ENCODE results near the gene TBX19. TPM values are rescaled to one million over a fixed set of nuclear protein-coding genes. Genes with fewer than 3 reads are reported as not detected.

Gene TBX19
- total RNA-seq, 4 donors from 2014 or later, result 0.54 to 2.9 (median 2.0) TPM

- TF ChIP-seq CTCF (IDR thresholded peaks at IDR 0.05) (no peak), POLR2A (IDR thresholded peaks at IDR 0.05) (no peak)
- Histone ChIP-seq H3K9me3 (no peaks in the 10 kb centered on the region), H3K27ac (no peak overlapping the region), H3K36me3 (no peaks in the 10 kb centered on the region), H3K4me3 (replicated peaks in 1 of 3) (no peak overlapping the region), H3K4me1 (no peaks in the 10 kb centered on the region), H3K27me3 (no peaks in the 10 kb centered on the region)
- intact Hi-C loops (cut with DNase I), result no loop called here
- 83 to 96% methylated on average over 1 of the region's 1 CpG for WGBS, 2 donors
- no peak for DNase-seq
Measured at GRCh38 chr1:168316142-168316541, 35.5 kb downstream of the TBX19 start.

GRCh38 chr1:168317309-168317708 lies 36.6 kb downstream of the TBX19 start:
- Histone ChIP-seq H3K27me3 (no peaks in the 10 kb centered on the region), H3K9me3 (no peaks in the 10 kb centered on the region), H3K27ac (no peak overlapping the region), H3K4me3 (replicated peaks in 1 of 3) (no peak overlapping the region), H3K36me3 (no peaks in the 10 kb centered on the region), H3K4me1 (no peaks in the 10 kb centered on the region)
- TF ChIP-seq CTCF (IDR thresholded peaks at IDR 0.05), result no peak
- no peak for TF ChIP-seq POLR2A (IDR thresholded peaks at IDR 0.05)
- intact Hi-C loops (cut with DNase I), result no loop called here
- no peak for DNase-seq
- WGBS, 2 donors, result 96 to 97% methylated on average over 4 of the region's 4 CpGs

- TF ChIP-seq CTCF (IDR thresholded peaks at IDR 0.05), result no peak
- TF ChIP-seq POLR2A (IDR thresholded peaks at IDR 0.05), result no peak
- Histone ChIP-seq H3K36me3 (no peaks in the 10 kb centered on the region), H3K27ac (no peak overlapping the region), H3K27me3 (no peaks in the 10 kb centered on the region), H3K9me3 (no peaks in the 10 kb centered on the region), H3K4me1 (no peaks in the 10 kb centered on the region), H3K4me3 (replicated peaks in 1 of 3) (no peak overlapping the region)
- DNase-seq, result no peak
- intact Hi-C loops (cut with DNase I), result no loop called here
- 72 to 76% methylated on average over 8 of the region's 8 CpGs for whole genome bisulfite sequencing, 2 donors
Measured at GRCh38 chr1:168319691-168320090, 39.0 kb downstream of the TBX19 start.

GRCh38 chr1:168320149-168320548 lies 39.5 kb downstream of the TBX19 start:
- DNase-seq, result no peak
- Histone ChIP-seq H3K27ac (no peak overlapping the region), H3K4me3 (replicated peaks in 1 of 3) (no peak overlapping the region), H3K4me1 (no peaks in the 10 kb centered on the region), H3K9me3 (no peaks in the 10 kb centered on the region), H3K36me3 (no peaks in the 10 kb centered on the region), H3K27me3 (no peaks in the 10 kb centered on the region)
- WGBS, 2 donors, result 77 to 90% methylated on average over 1 of the region's 1 CpG
- intact Hi-C loops (cut with DNase I), result no loop called here
- no peak for TF ChIP-seq CTCF (IDR thresholded peaks at IDR 0.05)
- no peak for TF ChIP-seq POLR2A (IDR thresholded peaks at IDR 0.05)

- no peak overlapping the region for H3K27ac ChIP-seq
Measured at GRCh38 chr1:168320800-168321450, 40.2 kb downstream of the TBX19 start.

More at GRCh38 chr1:168320800-168321450, 40.2 kb downstream of the TBX19 start:
- Histone ChIP-seq H3K9me3 (no peaks in the 10 kb centered on the region), H3K27me3 (no peaks in the 10 kb centered on the region), H3K36me3 (no peaks in the 10 kb centered on the region), H3K4me3 (replicated peaks in 1 of 3) (no peak overlapping the region), H3K4me1 (no peaks in the 10 kb centered on the region)
- intact Hi-C loops (cut with DNase I), result no loop called here
- 67 to 82% methylated on average over 5 of the region's 5 CpGs for WGBS, 2 donors
- TF ChIP-seq CTCF (IDR thresholded peaks at IDR 0.05), result no peak
- no peak for TF ChIP-seq POLR2A (IDR thresholded peaks at IDR 0.05)
- no peak for DNase-seq

Measured in thyroid gland (tissue), 4 donors.